Left cardiac atrium (tissue), 4 donors: ENCODE measurements around the gene UBE2H. TPM values are rescaled to one million over a fixed set of nuclear protein-coding genes. Genes with fewer than 3 reads are reported as not detected.
"Not testable (repeated sequence)": the region's sequence is repeated elsewhere in the genome, so short reads cannot be mapped to it uniquely, and the experiment has no call there.

Experiments used
- ATAC-seq, 2 donors: fragments of 200-7000 bp; cut with Tn5 transposase; one replicate each; pipeline ENCODE4 v1.9.1; 2020; ENCODE audit warnings: mild to moderate bottlenecking in 2 of 2, moderate library complexity in 2 of 2
- DNase-seq: peaks from one replicate; pipeline ENCODE4 v3.0.0-alpha.2; 2020
- intact Hi-C, 2 donors: fragments of 100-400 bp; cut with DNase I; formaldehyde crosslinking; loops; one replicate each; pipeline versions ENCODE4 v1.14.1 to v1.15.1; 2022 to 2023
- total RNA-seq, 2 donors: library from RNA; stranded (reverse); fragmentation: NEBNext Ultra II Directional; extraction: Animal tissue kit (Norgen Biotek cat#: 25700); gene quantifications; one replicate each; pipeline ENCODE4 v1.2.1, GENCODE V29; 2021
- donor health status: DM: no; HTN: yes; CAD: no.
- donor health status: DM: no; HTN: yes; CAD: no; lungs with severe emphysema.
- donor health status: DM: yes; HTN: yes; CAD: no.
- donor health status: Dilated cardiomyopathy.

The UBE2H gene
- total RNA-seq, 2 donors from 2014 or later, result 65.5 to 77.8 TPM

DNA sequence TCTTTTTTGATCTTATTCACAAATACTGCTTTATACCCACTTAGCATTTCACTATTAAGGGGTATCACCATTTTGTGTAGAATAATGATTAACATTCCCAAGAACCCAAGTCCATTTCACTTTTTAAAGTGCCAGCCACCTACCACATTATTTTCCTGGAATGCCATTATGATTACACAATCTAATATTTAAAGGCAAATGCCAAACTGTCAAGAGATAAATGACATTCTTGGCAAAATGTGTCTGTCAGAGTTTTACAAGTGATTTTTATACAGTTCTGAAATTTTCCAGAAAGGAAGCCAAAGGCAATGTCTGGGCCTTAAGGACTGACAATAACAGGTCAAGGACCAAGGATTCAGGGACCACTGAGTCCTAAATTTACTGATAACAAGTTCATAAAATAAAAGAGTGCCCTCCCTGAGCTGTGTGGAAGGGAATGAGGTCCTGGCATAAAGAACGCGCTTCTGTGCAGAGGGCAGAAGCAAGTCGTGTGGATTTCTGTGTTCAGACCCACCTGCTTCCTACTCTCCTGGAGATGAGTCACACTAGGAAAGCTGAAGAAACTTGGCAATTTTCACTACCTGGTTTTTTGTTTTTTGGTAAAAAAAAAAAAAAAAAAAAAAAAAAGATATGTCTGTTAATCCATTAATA lies 66.5 kb downstream of the UBE2H start:
- DNase-seq (no peak), ATAC-seq (peak; percentile 38 to 66)
- intact Hi-C loops, result no loop called here

DNA sequence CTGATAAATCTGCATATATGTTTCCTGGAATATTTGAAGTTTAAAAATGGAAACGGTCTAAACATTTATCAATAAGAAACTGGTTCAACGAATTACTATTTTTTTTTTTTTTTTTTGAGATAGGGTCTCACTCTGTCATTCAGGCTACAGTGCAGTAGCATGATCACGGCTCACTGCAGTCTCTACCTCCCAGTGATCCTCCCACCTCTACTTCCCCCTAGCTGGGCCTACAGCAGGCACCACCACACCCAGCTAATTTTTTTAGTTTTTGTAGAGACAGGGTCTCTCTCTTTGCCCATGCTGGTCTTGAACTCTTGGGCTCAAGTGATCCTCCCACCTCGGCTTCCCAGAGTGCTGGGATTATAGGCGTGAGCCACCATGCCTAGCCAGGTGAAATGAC lies 68.3 kb downstream of the UBE2H start:
- intact Hi-C loops, result no loop called here
- ATAC-seq (no peak), DNase-seq (no peak)

DNA sequence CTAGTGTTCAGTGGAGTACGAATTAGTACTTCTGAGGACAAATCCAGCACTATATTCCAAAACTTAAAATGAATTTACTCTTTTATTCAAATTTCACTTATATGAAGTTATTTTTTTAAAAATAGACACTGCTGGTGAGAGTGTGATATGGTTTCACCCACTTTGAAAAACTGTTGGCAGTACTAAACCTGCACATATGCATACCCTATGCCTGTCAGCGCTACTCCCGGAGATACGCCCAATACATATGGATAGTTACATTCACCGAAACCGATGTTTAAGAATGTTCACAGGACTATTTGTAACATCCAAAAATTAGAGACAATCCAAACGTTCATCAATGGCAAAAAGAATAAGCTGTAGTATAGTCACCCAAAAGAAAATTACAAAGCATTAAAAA lies 69.6 kb downstream of the UBE2H start:
- DNase-seq (no peak), ATAC-seq (no peak)
- intact Hi-C loops, result no loop called here

DNA sequence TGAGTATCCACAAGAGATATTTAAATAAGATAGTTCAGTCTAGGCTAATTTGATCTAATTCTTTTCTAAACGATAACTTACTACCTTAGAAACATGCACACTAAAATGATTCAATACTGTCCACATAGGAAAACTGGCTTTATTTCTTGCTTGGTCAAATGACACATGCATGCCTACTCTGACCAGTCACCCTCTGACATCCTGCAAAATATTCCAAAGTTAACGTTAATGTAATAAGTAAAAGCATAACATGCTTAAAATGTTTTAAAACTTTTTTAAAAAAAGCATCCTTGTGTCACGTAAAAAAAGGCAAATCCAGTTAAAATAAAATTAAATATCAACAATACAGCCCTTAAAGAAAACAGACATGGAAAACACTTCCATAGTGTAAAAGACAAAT lies 70.2 kb downstream of the UBE2H start:
- intact Hi-C loops, result no loop called here
- no peak for ATAC-seq
- no peak for DNase-seq

DNA sequence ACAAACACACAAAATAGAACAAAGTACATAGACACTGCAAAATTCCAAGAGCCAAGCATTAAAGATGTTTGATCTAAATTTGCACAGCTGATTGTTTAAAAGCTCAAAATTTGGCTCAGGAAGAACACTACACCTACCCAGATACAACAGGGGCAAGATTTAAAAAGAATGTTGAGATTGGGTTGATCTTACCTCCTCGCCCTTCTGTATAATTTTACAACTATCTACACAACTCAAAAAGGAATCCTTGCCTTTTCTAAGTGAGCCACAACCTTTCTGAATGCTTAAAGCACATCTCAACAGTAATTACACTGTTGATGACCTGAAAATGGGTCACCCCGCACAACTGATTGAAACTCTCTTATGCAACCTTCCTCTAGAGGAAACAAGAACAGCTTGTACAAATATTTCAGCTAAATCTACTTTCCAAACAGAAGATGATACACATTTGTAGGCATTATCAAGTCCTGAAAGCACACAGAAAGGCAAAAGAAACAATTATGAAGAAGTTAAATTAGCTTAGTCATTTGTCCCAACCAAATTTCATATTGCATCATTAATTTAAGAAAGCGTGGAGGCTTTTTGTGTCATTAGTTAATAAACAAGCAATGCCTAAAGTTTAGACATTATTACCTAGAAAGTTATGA lies 75.5 kb downstream of the UBE2H start:
- intact Hi-C loops, result no loop called here
- no peak for DNase-seq
- ATAC-seq, result no peak

DNA sequence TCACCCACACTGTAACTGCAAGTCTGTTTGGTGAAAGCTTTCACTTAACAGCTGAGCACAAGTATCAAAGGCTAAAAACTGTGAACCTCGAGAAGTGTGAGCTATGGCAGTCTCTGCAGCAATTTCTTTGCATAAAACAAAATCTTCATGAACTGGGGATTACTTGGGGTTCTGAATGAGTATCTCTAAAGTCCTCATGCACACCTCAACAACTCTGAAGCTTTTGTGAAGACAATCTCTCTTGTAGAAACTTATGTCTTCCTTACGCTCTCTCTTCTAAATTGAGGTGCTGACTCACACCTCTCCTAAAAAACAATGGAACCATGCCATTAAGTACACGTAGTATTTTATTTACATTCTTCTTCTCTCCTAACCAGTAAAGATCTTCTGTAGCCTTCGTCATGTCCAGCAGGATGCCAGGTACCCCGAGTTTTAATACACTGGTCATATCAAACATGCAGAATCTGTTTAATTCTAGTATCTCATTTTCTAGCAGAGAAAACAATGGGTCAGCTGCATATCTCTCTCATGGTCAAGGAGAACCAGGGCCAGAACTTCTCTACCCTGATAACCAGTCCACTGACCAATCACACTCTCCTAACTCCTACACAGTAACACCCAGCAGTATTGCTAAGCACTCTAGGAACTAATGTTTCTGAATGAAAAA lies 76.9 kb downstream of the UBE2H start:
- intact Hi-C loops, result no loop called here
- DNase-seq (no peak), ATAC-seq (peak; percentile 19 to 89)

DNA sequence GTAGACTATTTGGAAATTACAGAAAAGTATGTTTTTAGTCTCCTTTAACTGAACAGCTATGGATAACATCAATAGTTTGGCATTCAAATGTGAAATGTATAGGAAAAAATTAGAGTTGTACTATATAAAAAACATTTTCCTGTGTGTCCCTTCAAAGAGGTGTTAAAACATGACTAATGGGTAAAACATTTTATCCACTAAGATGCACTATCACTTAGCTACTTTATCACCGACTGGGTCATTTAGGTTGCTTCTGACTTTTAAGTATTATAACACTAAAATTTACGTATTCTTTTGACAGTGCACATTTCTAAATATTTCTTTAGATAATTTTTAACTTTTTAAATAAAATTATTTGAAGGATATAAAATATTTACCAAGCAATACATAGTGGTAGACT lies 77.6 kb downstream of the UBE2H start:
- DNase-seq, result no peak
- intact Hi-C loops, result no loop called here
- no peak for ATAC-seq

DNA sequence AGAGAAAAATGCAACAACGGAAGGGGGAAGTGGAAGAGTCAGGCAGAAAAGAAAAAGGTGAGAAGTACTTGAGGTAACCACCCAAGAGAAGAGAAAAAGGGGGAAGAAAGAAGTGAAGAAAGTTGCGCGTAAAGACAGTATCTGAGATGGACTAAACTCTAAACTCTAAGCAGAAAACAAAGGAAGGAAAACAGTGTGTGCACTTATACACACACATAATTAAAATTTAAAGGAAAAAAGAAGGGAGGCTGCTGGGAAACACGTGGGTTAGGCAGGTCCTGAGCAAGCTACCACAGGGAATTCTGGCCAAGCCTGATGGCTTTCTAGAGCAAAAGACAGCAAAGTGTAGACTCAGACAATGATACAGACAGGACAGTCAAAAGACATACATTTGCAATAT lies 78.0 kb downstream of the UBE2H start:
- no peak for DNase-seq
- intact Hi-C loops, result no loop called here
- no peak for ATAC-seq

DNA sequence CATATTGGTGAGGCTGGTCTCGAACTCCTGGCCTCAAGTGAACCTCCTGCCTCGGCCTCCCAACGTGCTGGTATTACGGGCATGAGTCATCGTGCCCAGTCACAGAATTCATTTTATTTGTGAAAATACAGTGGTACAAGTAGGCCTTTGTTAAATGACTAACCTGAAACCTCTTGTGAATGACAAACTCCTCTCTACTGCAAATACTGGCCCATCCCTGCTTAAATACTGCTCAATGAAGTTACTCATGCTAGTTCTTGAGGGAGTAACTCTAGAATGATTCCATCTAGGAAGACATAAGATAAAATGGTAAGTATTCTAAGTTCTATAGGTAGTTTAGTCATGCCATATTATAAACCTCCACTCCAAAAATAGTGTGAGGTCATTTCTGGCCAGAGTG lies 80.7 kb downstream of the UBE2H start:
- no peak for ATAC-seq
- DNase-seq, result no peak
- intact Hi-C loops, result no loop called here

DNA sequence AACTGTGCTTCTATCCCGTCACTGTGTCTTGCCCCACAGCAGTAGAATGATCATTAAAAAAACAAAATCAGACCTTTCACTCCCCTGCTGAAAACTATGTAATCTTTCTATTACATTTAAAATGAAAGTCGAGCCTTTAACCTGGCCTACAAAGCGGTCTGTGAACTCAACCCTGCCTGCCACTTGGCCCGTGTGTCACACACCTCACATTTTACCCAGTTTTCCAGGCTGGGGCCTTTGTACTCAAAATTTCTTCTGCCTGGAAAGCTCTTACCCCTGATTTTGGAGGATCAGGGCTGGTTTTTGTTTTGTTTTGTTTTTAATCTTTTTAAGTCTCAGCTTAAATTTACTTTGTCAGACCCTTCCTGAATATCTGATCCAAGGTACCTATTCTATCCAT lies 82.1 kb downstream of the UBE2H start:
- intact Hi-C loops, result no loop called here
- no peak for DNase-seq
- ATAC-seq, result no peak

DNA sequence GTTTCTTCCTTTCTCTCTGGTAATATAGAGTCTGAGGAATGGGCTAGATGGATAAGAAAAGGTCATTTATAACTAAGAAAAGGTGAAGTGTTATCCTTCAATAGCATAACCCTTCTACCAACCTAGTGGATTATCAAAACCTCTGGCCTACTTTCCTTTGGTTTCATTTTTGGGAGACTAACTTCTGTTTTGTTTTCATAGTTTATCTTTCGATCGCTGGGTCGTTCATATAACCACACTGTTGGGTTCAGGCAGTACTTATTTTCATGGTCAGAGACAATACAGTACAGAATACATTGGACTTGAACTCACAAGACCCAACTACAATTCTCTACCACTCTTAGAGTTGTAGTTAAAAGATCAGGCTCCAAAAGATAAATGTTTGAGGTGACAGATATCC lies 86.5 kb downstream of the UBE2H start:
- no peak for ATAC-seq
- intact Hi-C loops, result loop anchor here in 1 of 2 donors (5.0 kb wide), 1 partner anchor 86 kb away; the partner anchor contains the start of gene UBE2H
- DNase-seq, result no peak

DNA sequence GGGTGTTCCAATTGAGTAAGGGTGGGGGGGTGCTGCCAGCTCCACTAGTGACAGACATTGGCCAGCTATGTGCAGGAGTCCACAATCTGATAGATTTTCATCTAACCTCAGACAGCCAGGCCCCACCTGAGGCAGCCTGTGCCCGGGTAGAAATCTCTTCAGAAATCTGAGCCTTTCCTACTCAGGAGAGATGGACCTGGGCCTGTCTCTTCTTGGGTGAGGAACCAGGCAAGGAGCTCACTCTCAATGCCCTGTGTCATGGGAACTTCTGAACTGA lies 86.9 kb downstream of the UBE2H start:
- DNase-seq (no peak), ATAC-seq (no peak)
- intact Hi-C loops, result loop anchor here in 1 of 2 donors (5.0 kb wide), 1 partner anchor 86 kb away; the partner anchor contains the start of gene UBE2H

DNA sequence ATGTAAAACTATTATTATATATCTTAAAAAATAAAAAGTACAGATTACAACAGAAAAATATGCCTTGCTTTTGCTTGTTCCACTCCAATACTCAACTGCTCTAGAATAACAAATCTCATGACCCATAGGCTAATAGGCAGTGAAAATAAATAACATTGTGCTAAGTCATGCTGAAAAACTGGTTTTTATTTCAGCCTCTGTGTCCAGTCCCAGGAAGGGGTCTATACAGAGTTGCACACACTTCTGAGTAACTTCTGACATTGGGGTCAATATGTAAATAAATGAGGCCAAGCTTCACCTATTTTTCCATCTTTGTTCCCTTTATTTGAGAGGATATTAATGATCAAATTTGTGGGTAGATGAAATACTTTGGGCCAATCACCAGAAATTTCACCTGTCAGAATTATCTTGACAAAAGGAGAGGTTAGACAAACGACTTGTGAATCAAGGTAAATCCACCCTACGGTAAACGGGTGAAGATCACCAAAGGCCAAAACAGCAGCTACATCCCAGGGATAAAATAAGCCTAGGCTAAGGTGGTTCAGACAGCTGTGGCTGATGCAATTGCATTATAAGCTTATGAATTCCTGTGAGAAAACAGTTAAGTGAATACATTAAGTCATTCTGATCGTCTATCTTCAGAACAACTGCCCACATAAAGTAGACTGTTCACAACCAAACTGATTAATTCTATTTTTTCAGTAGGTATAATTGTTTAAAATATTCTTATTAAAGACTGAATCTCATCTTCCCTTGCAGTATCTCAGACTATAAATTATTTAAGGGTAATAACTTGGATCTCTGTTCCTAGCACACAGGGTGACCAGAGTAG lies 87.5 kb downstream of the UBE2H start:
- ATAC-seq, result no peak
- DNase-seq, result no peak
- intact Hi-C loops, result loop anchor here in 1 of 2 donors (5.0 kb wide), 1 partner anchor 87 kb away; the partner anchor contains the start of gene UBE2H

DNA sequence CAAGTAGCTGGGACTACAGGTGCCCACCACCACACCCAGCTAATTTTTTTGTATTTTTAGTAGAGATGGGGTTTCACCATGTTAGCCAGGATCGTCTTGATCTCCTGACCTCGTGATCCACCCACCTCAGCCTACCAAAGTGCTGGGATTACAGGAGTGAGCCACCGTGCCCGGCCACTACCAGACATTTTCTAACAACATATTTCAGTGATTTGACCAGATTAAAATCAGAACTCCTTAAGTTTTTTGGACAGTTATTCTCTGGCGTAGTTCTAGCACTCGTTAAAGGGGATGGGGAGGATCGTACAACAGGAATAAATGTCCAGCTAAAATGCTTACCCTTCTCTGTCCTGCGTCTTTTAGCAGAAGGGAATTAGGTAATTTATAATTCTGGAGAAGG lies 88.1 kb downstream of the UBE2H start:
- intact Hi-C loops, result loop anchor here in 1 of 2 donors (5.0 kb wide), 1 partner anchor 88 kb away; the partner anchor contains the start of gene UBE2H
- ATAC-seq, DNase-seq: not testable (repeated sequence)

DNA sequence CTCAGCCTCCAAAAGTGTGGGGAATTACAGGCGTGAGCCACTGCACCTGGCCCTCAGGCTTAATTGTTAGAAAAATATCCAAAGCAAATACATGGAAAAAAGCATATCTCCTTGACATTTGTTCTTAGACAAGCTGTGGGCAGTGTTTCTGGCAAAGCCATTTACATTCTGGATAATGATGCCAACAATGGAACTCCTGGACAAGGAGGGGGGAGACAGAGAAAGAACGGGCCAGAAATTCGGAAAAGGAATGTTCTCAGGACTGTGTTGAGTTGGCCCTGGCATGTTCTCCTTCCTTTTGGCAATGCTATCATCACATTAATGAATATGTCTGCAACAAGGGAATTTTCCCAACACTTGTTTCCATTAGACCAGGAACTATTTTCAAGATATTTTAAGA lies 88.7 kb downstream of the UBE2H start:
- peak; percentile 86 to 89 for ATAC-seq
- DNase-seq, result peak; percentile 33
- intact Hi-C loops, result no loop called here

DNA sequence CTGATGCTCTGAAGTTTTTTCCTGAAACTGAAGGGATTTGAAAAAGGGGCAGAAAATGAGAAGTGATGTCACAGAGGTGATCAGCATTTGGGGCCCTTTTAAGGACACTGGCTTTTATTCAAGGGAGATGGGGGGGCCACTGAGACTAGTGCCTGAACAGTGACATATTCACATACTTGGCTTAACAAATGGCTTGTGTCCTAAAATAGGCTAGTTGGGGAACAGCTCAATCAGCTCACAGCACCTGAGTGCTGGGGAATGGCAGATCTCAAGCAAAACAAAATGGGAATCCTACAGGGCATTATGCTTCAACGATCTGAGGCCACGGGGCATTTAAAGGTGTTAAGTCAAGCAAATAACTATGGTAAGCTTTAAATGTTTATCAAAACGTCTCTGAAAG lies 90.1 kb downstream of the UBE2H start:
- ATAC-seq (peak; percentile 41 to 72), DNase-seq (no peak)
- intact Hi-C loops, result no loop called here

DNA sequence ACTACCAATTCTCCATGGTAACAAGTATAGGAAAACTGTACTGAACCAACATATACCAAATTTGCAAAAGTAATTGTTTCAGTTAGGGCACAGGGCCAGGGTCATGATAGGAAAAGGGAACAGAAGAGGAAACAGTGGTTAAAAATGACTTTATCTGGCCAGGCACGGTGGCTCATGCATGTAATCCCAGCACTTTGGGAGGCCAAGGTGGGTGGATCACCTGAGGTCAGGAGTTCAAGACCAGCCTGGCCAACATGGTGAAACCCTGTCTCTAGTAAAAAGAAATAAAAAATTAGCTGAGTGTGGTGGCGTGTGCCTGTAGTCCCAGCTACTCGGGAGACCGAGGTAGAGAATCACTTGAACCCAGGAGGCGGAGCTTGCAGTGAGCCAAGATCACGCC lies 92.0 kb downstream of the UBE2H start:
- DNase-seq, intact Hi-C loops, ATAC-seq: not testable (repeated sequence)

DNA sequence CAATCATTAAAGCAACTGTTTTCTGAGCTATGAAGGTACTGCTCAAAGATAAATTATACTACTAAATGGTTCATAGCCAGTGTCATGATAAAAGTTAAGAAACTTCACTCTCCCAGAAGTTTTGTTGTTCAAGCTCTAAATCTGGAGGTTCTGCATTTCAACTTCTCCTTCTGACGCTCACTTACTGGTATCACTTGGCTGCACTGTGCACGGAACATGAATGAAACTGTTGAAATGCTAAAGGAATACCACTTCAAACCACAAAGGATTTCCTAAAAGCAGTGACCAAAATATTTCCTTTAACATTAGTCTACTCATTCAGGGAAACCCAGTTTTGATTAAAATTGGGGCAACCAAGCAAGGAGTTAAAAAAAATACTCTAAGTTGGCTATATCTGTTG lies 93.6 kb downstream of the UBE2H start:
- intact Hi-C loops, result no loop called here
- DNase-seq (no peak), ATAC-seq (peak in 1 of 2 donors; percentile 25)

DNA sequence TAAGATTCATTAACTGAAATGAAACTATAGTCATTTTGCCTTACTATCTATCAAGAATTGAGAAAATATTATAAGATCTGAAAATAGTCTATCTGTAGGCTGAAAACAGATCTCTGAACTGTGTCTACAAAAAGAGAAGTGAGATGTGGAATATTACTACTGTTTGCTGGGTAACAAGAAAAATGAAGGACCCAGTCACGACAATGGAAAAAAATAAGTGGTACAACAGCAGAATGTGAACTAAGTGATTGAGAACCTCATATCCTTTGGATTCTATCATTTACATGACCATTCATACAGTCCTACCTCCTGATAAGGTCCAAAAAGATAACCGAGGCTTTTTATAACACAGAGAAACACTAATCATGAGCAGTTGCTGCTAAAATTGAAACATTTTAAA lies 94.3 kb downstream of the UBE2H start:
- DNase-seq (no peak), ATAC-seq (no peak)
- intact Hi-C loops, result no loop called here

DNA sequence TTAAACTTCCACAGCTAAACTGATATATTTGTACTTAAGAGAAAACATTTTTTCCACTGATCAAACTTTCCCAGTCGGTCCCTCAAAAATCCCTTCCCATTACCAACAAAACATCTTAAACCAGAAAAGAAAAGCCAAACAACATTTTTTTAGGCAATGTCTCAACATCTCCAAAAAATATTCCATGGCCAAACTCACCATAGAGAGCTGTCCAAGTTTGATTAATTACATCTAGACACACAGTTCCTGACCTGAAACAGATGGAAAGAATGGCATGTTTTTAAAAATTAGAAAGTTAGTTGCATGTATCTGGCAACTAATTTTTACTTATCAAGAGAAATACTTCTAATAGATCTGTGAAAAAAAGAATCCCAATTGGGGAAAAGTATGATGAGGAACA lies 95.4 kb downstream of the UBE2H start:
- intact Hi-C loops, result no loop called here
- ATAC-seq (no peak), DNase-seq (no peak)
